GM19397 (cell line): ENCODE results near the gene METAP1.
"Not testable (repeated sequence)": the region's sequence is repeated elsewhere in the genome, so short reads cannot be mapped to it uniquely, and the experiment has no call there.

Experiments used
- ATAC-seq: cut with Tn5 transposase; IDR thresholded peaks from one replicate; pipeline ENCODE4 v1.9.1; 2021; ENCODE audit warnings: mild to moderate bottlenecking, moderate library complexity; ENCODE audit not compliant: unreplicated experiment

Gene METAP1

GRCh38 chr4:99054428-99054994 is 59.0 kb downstream of the METAP1 start:
- peak; percentile 43 for ATAC-seq

GRCh38 chr4:99058228-99058627 is 62.7 kb downstream of the METAP1 start:
- no peak for ATAC-seq

GRCh38 chr4:99059550-99059949 is 64.0 kb downstream of the METAP1 start:
- ATAC-seq: no peak

GRCh38 chr4:99061048-99061700 is 65.7 kb downstream of the METAP1 start:
- ATAC-seq: no peak

- no peak for ATAC-seq
Observed at GRCh38 chr4:99062120-99062519, 66.6 kb downstream of the METAP1 start.

GRCh38 chr4:99065521-99065920 is 70.0 kb downstream of the METAP1 start:
- not testable (repeated sequence) for ATAC-seq

- no peak for ATAC-seq
Observed at GRCh38 chr4:99067617-99068016, 72.1 kb downstream of the METAP1 start.

- no peak for ATAC-seq
Observed at GRCh38 chr4:99071159-99071558, 75.6 kb downstream of the METAP1 start.

- ATAC-seq: no peak
Observed at GRCh38 chr4:99074816-99075215, 79.3 kb downstream of the METAP1 start.

- no peak for ATAC-seq
Observed at GRCh38 chr4:99076292-99076976, 80.9 kb downstream of the METAP1 start.

GRCh38 chr4:99077177-99077576 is 81.7 kb downstream of the METAP1 start:
- ATAC-seq: no peak

- no peak for ATAC-seq
Observed at GRCh38 chr4:99078336-99078735, 82.8 kb downstream of the METAP1 start.

GRCh38 chr4:99078931-99079624 is 83.6 kb downstream of the METAP1 start:
- ATAC-seq: no peak

- ATAC-seq: no peak
Observed at GRCh38 chr4:99079625-99080295, 84.2 kb downstream of the METAP1 start.

- not testable (repeated sequence) for ATAC-seq
Observed at GRCh38 chr4:99080869-99081268, 85.3 kb downstream of the METAP1 start.

GRCh38 chr4:99082192-99082591 is 86.7 kb downstream of the METAP1 start:
- ATAC-seq: no peak

GRCh38 chr4:99084595-99084994 is 89.1 kb downstream of the METAP1 start:
- ATAC-seq: no peak

- peak; percentile 20 for ATAC-seq
Observed at GRCh38 chr4:99088023-99088449, 92.5 kb downstream of the METAP1 start.

GRCh38 chr4:99088481-99089365 is 93.2 kb downstream of the METAP1 start, which contains the start of gene ADH5:
Gene ADH5 (minus strand): TSS chr4:99088788. CDS start chr4:99088700, 88 bp downstream.
- peak; percentile 91 for ATAC-seq
